Activated naive CD4-positive, alpha-beta T cell (primary cell): ENCODE data around the gene PIK3AP1.
"Not testable (repeated sequence)": the region's sequence is repeated elsewhere in the genome, so short reads cannot be mapped to it uniquely, and the experiment has no call there.

Experiments used
- DNase-seq, 4 experiments: peaks; one replicate each; lab custom pipeline; 2025; lab: John Stamatoyannopoulos, UW

The PIK3AP1 gene

DNA sequence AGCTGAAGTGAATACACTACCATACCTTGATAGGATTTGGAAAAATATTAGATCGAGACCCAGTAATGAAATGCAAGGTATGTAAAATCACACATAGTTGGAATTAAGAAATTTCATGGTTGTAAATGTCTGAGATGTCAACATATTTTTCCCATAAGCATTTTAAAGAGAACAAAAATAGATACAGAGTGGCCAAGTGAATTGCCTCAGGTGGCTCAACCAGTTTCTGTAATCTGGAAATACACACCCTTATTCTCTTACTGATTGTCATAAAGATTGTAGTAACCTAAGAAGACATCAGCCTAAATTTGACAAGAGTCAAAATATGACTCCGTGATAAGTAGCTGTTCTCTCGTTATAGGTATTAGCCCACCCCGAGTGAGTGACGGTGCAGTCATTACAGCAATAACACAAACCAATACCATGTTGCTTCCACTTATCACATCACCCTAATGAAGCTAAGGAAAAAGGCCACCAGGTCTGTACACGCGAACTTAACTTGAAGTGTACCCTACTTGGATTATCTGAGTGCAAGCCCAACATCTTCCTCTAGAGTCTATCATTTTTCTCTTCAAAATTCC is 23.4 kb downstream of the PIK3AP1 start:
- no peak for DNase-seq

DNA sequence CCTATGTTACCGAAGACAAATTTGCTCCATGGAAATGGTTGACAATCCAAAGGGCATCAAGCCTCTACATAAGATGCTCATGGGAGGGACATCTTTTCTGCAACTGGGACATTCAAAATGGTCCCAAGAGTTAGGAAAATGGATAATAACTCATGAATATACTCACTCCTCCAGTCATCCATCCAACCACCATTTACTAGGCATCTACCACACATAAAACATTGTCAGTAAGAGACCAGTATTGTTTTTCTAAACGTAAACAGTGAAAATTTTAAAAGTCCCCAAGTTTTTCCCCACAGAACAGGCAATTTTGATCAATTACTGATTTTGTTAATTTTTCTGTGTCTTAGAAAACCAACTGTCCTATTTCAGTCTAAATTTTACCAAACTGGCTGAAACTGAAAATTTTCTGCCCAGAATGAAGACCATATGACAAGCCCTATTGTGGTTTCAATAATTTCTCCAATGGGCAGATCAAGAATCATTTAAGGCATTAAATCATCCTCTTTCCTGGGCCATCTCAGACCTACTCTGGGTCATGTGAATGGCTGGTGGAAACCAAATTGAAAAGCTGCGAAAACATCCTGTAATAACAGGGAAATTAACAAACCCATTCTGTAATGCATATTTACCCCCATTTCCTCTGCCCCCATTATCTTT is 24.2 kb downstream of the PIK3AP1 start:
- DNase-seq: no peak

DNA sequence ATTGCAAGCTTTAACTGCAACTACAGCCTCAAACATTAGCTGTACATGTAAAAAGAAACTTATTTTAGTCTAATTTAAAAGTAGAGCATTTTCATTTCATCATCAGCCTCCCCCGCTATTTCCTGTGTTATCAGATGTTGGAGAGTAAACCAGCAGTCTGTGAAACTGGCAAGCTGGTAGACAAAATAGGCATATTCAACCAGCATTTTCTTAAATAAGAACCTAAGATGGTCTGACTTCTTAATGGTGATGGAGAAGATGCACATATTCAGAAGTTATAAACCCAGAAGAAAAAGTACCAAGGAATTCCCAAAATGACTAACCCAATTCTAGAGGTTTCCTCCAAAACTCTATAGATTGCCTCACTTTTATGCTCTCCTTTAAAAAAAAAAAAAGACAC is 24.9 kb downstream of the PIK3AP1 start:
- no peak for DNase-seq

DNA sequence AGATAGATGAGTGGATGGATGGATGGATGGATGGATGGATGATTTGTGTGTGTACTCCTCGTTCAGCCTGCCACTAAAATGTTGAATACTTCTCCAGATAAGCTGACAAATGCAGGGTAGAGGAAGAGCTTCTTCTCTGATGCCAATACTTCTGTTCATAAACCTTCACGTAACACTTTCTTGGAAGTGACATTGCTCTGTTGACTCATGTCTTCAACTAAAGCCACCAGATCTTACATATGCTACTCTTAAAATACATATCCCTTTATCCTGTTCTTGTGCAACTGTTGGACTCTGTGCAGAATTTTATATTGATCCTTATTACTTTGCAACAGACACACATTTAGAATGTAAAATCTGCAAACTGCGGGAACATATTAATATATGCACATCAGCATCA is 26.9 kb downstream of the PIK3AP1 start:
- DNase-seq: no peak

DNA sequence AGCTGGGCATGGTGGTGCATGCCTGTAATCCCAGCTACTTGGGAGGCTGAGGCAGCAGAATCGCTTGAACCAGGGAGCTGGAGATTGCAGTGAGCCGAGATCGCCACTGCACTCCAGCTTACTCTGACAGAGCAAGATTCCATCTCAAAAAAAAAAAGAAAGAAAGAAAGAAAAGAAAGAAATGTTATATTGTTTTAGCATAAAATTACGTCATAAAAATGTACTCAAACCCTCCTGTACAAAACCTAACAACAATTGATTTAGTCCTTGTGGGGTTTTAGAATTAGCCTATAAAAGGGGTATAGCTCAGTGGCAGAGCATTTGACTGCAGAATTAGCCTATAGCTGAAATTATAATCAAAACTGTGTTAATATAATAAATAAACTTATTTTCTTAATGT is 27.9 kb downstream of the PIK3AP1 start:
- no peak for DNase-seq

DNA sequence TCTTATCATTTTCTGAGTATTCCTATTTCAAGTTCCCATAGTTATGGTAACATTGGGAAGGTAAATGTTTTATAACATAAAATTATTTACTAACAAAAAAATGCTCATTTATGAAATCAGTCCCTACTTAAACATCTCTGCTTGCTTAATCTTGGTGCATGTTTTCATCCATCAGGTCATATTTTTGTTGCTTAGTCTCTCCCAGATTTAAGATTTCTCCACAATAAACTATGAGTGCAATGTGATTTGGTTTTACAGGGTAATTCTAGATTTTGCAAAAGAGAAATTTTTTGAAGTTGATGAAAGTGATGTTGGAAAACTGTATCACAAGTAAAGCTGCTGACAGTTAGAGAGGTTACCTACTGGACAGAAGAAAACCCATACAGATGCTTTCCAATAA is 28.6 kb downstream of the PIK3AP1 start:
- no peak for DNase-seq

DNA sequence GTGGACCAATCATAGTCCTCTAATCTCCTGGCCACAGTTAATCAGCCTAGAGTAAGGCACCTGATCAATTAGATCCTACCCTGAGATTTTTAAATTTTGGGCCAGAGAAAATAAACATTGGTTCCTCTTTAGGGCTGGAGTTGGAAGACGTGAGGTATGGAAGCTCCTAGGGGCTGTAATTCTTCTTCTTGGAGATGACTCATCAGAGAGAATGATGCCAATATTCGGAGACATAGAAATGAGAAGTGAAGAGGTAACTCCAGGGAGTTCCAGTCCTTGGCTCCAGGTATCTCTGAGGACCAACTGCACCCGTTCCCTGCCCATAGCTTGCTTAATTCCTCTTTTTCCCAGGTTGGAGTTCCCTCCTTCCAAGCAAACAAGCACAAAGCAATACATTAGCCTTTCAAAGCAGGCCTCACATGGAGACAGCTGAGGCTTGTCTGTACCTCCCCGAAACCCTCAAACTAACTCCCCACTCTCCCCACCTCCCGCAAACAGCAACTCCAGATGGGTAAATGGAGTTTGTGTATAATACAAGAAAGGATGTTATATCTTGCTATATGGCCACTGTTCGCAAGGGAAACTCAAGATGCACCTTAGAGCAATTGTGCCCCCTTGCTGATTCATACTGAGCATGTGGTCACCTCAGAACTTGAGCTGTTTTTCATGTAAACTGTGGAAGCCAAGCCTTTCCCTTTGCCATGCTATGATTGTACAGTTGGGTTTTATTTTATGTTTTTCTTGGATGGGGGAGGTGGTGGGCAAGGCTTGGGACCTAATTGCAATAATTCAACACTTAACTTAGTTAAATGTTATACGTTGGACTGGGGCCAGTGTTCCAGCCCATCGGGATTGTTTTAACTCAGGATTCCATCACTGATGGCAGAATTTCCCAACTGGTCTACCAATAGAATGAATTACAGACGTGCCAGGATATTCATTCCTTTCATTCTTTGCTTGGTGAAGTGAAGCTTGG is 29.3 kb downstream of the PIK3AP1 start:
- no peak for DNase-seq

DNA sequence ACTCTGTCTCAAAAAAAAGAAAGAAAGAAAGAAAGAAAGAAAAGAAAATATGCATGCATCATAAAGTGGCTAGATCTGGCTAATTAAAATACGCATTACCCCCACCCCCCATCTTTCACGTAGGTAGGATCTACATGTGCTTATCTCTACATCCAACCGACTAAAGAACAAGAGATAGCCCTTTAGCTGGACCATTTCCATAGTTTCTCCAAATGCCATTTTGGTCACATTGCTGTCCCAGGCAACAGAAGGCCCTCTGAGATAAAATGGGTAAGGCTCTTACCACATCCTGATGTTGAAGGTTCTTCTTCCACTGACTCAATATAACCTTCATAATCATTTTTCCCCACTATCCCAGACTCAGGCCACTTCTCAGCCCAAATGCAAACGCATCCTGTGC is 31.5 kb downstream of the PIK3AP1 start:
- DNase-seq: no peak

DNA sequence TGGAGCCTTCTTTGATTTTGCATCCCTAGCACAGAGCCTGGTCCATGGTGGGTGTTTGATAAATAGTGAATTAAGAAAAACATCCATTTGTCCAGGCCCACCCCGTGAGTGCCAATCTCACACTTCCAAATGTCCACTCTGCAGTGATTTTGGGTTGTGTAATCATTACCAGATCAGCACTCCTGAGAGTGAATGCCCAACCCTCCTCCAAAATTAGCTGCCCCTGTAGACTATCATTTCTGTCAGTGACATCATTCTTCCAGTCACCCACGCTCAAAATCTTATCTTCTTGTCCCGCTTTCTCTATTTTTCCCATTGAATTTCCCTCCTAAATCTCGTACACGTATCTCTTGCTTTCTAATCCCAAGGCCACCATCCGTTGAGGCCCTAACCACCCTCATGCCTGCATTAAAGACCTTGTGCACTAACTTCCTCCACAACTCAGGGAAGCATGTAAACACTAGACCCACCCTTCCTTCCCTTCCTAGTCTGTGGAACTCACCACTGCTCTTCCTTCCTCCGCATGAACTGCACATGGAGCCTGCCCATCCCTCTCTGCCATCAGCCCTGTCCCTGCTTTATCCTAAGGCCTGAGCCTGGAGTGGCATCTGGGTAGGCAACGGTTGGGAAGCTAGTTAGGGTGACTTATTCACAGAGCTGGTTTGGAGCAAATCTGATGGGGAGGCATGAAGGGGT is 32.8 kb downstream of the PIK3AP1 start:
- DNase-seq: no peak

DNA sequence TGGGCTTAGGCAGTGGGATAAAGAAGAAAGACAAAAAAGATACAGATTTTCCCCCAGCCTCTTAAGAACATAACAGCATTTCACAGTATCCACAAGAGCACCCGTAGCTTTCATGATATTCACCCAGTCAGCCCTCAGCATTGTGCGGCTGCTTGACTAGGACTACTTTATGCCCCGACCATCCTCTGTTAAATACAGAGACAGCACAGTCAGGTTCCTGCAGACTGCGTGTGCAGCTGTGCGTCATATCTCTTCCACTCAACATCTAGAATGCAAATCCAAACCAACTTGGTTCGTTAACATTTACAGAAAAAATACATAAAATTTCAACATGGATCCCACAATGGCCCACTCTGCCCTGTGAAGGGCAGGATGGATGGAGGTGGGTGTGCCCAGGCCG is 33.8 kb downstream of the PIK3AP1 start:
- DNase-seq: no peak

DNA sequence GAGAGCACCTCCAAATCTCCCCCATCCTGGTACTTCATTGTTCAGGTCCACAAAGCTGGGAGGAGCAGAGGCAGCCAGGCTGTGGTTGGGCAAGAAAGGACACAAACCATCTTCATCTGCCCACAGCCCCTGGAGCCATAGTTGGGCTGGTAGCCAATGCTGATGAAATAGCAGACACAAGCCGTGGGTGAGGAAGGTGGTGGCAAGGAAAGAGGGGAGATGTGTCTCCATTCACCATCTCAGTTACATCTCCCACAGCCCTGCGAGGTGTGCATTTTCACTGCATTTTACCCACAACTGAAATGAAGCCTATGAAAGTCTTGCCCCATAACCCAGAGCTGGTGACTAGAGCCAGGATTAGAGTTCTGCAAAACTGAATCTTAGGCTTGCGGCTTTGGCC is 35.0 kb downstream of the PIK3AP1 start:
- no peak for DNase-seq

DNA sequence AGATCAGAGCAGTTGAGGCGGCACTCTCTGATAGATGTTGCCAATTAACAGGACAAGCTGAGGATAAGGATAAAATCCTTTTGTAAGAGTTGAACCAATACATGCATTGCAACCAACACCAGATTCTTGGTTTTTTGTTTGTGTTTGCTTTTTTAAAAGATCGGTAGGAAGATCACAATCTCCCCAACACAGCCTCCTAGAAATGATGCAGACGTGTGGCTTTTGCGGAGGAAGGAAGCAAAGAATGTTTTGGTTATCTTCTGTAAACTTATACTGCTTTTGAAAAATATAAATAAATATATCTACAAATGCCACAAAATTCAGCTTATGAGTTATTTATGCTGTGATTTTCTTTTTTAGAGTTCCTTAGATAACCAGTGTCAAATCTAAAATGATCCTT is 35.5 kb downstream of the PIK3AP1 start:
- DNase-seq: no peak

DNA sequence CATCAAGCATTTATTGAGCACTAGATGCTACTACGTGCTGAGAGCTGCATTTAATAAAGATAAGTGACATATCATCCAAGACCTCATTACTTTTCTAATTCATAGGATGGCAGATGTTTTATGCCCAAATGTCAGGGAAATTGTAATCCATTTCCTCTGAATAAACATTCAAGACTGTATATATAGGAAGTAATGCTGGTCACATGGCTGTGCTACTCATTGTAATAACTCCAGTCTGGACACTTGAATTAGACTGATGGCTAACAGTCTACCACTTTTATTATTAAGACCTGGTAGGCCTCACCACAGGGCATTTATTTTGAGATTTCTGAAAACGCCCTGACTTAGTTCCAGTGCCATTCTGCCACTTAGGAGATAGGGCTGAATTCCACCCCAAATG is 36.6 kb downstream of the PIK3AP1 start:
- no peak for DNase-seq

DNA sequence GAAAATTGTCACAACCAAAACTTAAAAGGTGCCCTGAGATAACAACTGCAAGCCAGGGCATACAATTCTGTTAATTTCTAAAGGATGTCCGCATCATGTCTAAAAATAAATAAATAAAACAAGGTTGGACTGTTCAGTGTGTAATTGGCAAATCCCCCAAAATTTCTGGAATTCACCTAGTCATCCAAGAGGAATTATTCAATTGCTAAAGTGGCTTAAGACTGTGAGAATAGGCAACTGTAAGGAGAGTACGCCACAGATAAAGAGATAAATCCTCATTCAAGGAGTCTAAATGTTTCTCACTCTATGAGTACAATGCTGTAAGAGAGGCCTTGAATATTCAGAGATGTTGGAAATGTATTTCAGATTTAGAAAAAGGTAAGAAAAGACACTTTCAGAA is 37.2 kb downstream of the PIK3AP1 start:
- DNase-seq: no peak

DNA sequence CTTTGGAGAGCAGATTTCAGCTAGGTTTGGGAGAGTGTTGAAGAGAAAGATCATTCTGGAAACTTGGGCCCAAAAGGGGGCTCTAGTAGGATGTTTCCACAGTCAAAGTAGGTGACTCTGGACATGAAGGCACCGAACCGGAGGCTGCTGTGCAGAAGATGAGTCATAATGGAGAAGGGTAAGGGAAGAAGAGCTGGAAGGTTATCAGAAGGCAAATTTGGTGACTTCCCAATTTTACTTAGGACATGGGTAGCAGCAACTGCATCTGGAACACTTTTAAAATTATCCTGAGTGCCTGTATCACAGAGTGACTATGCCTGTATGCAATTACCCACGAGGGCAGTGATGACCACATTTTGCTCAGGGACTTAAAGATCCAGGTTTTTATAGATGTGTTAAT is 38.8 kb downstream of the PIK3AP1 start:
- DNase-seq: no peak

DNA sequence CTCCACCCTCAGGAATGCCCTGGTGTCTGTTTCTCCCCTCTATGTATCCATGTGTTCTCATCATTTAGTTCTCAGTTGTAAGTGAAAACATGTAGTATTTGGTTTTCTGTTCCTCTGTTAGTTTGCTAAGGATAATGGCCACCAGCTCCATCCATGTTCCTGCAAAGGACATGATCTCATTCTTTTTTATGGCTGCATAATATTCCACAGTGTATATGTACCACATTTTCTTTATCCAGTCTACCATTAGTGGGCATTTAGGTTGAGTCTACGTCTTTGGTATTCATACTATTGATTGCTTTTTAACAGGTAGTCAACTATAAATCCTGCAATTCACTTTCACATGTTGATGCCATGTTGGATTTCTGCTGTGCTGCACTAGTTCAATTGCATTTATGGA is 39.9 kb downstream of the PIK3AP1 start:
- DNase-seq: not testable (repeated sequence)

DNA sequence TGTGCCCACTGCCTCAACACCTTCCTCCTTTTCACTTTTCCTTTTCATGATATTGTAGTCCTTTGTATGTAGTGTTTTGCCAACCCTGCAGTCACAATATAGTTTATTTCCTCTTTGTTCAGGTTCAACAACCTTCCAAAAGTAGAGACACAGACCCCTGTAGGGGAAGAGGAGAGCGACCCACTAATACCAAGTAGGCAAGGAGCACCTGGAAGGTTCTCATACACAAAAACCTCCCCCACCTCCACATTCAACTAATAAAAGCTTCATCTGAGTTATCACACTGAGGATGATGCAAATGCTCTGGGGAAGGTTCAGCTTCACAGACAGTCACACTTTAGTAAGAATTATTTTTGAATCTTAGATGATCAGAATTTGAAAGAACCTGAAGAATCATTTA is 41.6 kb downstream of the PIK3AP1 start:
- no peak for DNase-seq

DNA sequence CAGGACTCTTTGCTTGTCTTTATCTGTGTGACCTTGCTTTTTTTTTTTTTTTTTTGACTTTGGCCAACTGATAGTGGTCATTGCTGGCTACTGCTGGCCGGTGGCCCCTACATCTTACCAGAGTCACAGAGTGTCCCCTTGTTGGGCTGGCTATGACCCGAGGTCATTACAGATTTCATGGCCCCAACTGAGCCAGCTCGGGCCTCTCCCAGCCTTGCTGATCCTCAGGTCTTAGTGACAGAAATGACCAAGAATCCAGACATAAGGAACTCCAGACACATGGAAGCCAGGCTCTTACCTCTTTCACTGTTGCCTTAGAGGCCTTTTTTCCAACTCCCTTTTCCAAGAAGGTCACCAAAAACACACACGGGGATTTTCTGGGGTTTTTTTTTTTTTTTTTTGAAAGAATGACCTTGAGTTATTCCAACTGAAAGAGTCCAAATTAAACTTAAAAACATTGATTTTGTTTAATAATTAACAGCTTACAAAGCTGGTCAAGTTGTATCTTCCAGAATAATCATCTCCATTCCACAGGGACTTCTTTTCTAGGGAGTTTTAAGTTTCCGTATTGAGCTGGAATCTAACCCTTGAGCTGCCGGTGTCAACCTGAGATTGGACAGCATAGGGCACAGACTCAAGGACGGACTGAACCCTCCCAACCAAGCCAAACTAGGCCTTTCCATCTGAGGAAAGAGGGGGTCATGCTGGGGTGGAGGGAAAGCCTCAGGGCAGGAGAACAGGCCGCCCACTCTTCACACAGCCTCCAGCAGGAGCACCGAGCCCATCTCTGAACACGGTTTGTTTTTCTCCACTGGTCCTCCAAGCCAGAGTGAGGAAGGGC is 43.8 kb downstream of the PIK3AP1 start:
- DNase-seq: no peak

DNA sequence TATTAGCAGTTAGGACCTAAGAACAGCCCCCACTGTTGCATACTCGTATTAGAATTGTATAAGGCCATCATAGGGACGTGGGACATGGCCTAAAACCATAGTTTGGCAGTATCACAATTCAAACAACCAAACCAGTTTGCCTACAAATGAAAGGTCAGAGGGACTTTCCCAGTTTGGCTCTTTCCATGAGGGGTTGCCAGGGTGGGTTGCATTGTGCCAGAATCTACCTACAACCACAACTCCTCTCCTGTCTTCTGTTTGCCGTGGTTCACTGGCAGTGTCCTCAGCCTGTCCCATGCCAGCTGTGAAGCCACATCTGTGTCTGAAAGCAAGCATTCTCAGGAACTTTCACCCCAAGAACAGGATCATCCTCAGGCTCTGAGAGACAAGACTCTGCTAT is 44.5 kb downstream of the PIK3AP1 start:
- DNase-seq: no peak

DNA sequence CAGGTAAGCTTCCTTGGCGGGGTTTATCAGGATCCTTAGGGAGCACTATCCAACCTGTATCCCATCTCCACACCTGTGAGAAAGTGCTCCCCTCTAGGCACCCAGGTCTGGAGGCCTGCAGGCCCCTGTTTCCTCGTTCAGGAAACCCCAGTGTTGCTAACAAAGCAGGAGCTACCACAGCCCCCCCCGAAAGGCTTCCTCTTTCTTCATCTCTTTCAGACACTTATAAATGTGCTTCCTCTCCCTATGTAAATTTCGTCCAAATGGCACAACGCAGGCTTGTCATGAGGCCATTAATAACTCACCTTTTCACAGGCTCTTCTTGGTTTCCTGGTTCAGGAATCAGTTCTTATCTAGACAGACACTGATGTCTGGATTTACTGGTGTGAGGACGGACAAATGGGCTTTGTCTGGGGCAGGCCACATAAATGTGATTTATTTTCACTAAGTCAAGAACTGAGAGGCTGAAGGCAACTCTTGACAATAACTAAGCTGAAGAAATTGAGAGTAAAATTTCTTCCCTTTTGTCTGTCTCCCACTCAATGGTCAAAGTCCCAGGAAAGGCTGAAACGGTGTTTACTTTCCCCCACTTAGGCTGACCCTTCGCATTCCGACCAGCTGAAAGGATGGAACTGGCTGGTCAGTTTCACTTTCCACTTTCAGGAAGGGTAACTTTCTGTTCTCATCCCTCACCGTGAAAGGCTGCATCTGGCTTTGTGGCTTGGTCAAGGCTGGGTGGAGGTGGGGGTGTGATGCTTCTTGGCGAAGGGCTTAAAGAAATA is 46.8 kb downstream of the PIK3AP1 start:
- no peak for DNase-seq
